CD4-positive, alpha-beta memory T cell (primary cell): ENCODE results near the gene SNX22. TPM values are rescaled to one million over a fixed set of nuclear protein-coding genes. Genes with fewer than 3 reads are reported as not detected.

Source experiments
- CTCF ChIA-PET: fragments of 350-600 bp; sonication (Branson Sonifier 250); formaldehyde crosslinking; loops from one replicate; lab custom pipeline; 2021; ENCODE audit warnings: inconsistent platforms; ENCODE audit not compliant: partially characterized antibody; lab: Charles Lee
- POLR2A ChIA-PET: fragments of 350-600 bp; sonication (Branson Sonifier 250); formaldehyde crosslinking; loops from one replicate; lab custom pipeline; 2021; ENCODE audit not compliant: partially characterized antibody; lab: Charles Lee
- DNase-seq, 5 donors: peaks; one replicate each; pipeline versions ENCODE4 v3.0.0 to v3.0.0-alpha.2; 2020 to 2022; ENCODE audit warnings: mixed read lengths in 1 of 5
- H3K27ac ChIP-seq: one replicate; pipeline ENCODE4 v1.7.0; 2013; ENCODE audit warnings: low read depth, low read length
- H3K27me3 ChIP-seq: 2 replicates; pipeline ENCODE4 v1.7.0; 2013; ENCODE audit warnings: mild to moderate bottlenecking, low read length, moderate library complexity; ENCODE audit not compliant: insufficient read depth
- H3K36me3 ChIP-seq: 2 replicates; pipeline ENCODE4 v1.7.0; 2013; ENCODE audit warnings: mild to moderate bottlenecking, low read length, moderate library complexity; ENCODE audit not compliant: insufficient read depth
- H3K4me1 ChIP-seq: 2 replicates; pipeline ENCODE4 v1.7.0; 2013; ENCODE audit warnings: mild to moderate bottlenecking, low read length, moderate library complexity; ENCODE audit not compliant: insufficient read depth
- H3K4me3 ChIP-seq, 2 donors: one replicate each; pipeline ENCODE4 v1.7.0; 2013; ENCODE audit warnings: low read length in 2 of 2, mild to moderate bottlenecking in 1 of 2
- H3K9me3 ChIP-seq, 2 donors: one replicate each; pipeline ENCODE4 v1.7.0; 2013; ENCODE audit warnings: low read length in 2 of 2, control low read depth in 1 of 2; ENCODE audit not compliant: control insufficient read depth in 1 of 2
- H3K27ac Mint-ChIP-seq, 7 donors: one replicate each; pipeline ENCODE4 v1.8.0; 2020 to 2021; ENCODE audit warnings: mixed read lengths in 7 of 7, mild to moderate bottlenecking in 6 of 7, inconsistent platforms in 3 of 7, moderate library complexity in 3 of 7
- H3K27me3 Mint-ChIP-seq, 2 donors: one replicate each; pipeline ENCODE4 v1.8.0; 2020 to 2021; ENCODE audit warnings: mixed read lengths in 2 of 2
- H3K36me3 Mint-ChIP-seq, 2 donors: one replicate each; pipeline ENCODE4 v1.8.0; 2020 to 2021; ENCODE audit warnings: mixed read lengths in 2 of 2, inconsistent platforms in 1 of 2, mild to moderate bottlenecking in 1 of 2
- H3K4me1 Mint-ChIP-seq, 4 donors: one replicate each; pipeline ENCODE4 v1.8.0; 2020 to 2021; ENCODE audit warnings: mixed read lengths in 4 of 4, mild to moderate bottlenecking in 1 of 4
- H3K4me3 Mint-ChIP-seq, 8 donors: one replicate each; pipeline ENCODE4 v1.8.0; 2020 to 2021; ENCODE audit warnings: mixed read lengths in 8 of 8, mild to moderate bottlenecking in 7 of 8, moderate library complexity in 6 of 8, inconsistent platforms in 3 of 8
- H3K9me3 Mint-ChIP-seq, 8 donors: one replicate each; pipeline ENCODE4 v1.8.0; 2020 to 2021; ENCODE audit warnings: mixed read lengths in 8 of 8, mild to moderate bottlenecking in 5 of 8, inconsistent platforms in 3 of 8, moderate library complexity in 1 of 8
- intact Hi-C: fragments of 100-400 bp; cut with micrococcal nuclease; formaldehyde crosslinking; loops from one replicate; pipeline ENCODE4 v1.15.1; 2023
- polyA plus RNA-seq, 2 donors: library from polyadenylated mRNA; unstranded; fragments of 300-500 nt; fragmentation: Illumina TruSeq; gene quantifications; one replicate each; pipeline ENCODE4 v1.2.3, GENCODE V29; 2021
- total RNA-seq, 2 experiments: library from RNA; stranded (reverse); gene quantifications; one replicate each; pipeline ENCODE4 v1.2.3, GENCODE V29; 2021

Gene SNX22
- total and polyA plus RNA-seq, 4 experiments from 2014 or later, result 0.32 to 0.95 (median 0.52) TPM

- H3K9me3 Mint-ChIP-seq, result no peaks in the 10 kb centered on the region
- no peaks in the 10 kb centered on the region for H3K4me1 ChIP-seq
- no peaks in the 10 kb centered on the region for H3K9me3 ChIP-seq
- H3K27ac Mint-ChIP-seq, result peak overlapping the region in 2 of 7 donors; percentile 48 to 68
- no peak for DNase-seq
- no peak overlapping the region for H3K27ac ChIP-seq
- POLR2A ChIA-PET, result interaction anchor here (0.8 kb wide), 1 partner anchor 9 kb away, joined by 3 read pairs; no protein-coding TSS in a partner anchor
- peaks cover under 1 to 4% (median 1%) of the 10 kb centered on the region in 4 donors for H3K4me1 Mint-ChIP-seq
- intact Hi-C loops, result no loop called here
- CTCF ChIA-PET, result interaction anchor here (1.7 to 3.6 kb wide), 2 partner anchors 10 to 19 kb away, joined by 4 to 28 read pairs; no protein-coding TSS in a partner anchor
- H3K27me3 Mint-ChIP-seq, result no peaks in the 10 kb centered on the region
- H3K4me3 Mint-ChIP-seq, result no peak overlapping the region
- H3K36me3 ChIP-seq, result peaks cover 11% of the 10 kb centered on the region
- no peak overlapping the region for H3K4me3 ChIP-seq
- H3K27me3 ChIP-seq, result no peaks in the 10 kb centered on the region
- peaks cover 24 to 42% of the 10 kb centered on the region in 2 donors for H3K36me3 Mint-ChIP-seq
Observed at GRCh38 chr15:64144192-64144564, 7.4 kb upstream of the SNX22 start.

- no peak overlapping the region for H3K27ac ChIP-seq
- POLR2A ChIA-PET, result interaction anchor here (1.3 to 1.6 kb wide), 2 partner anchors 11 to 18 kb away, joined by 5 to 6 read pairs; partner anchors contain the start of gene PPIB
- H3K27me3 ChIP-seq, result no peaks in the 10 kb centered on the region
- H3K4me1 Mint-ChIP-seq, result peaks cover 5 to 7% (median 6%) of the 10 kb centered on the region in 4 donors
- H3K36me3 ChIP-seq, result peaks cover 11% of the 10 kb centered on the region
- H3K36me3 Mint-ChIP-seq, result peaks cover 24 to 42% of the 10 kb centered on the region in 2 donors
- intact Hi-C loops, result no loop called here
- no peak overlapping the region for H3K4me3 Mint-ChIP-seq
- no peaks in the 10 kb centered on the region for H3K9me3 Mint-ChIP-seq
- no peak for DNase-seq
- H3K27me3 Mint-ChIP-seq, result no peaks in the 10 kb centered on the region
- H3K27ac Mint-ChIP-seq, result peak overlapping the region in 2 of 7 donors; percentile 48 to 68
- H3K4me3 ChIP-seq, result no peak overlapping the region
- CTCF ChIA-PET, result interaction anchor here (1.7 to 3.6 kb wide), 2 partner anchors 9 to 19 kb away, joined by 4 to 28 read pairs; no protein-coding TSS in a partner anchor
- peaks cover 4% of the 10 kb centered on the region for H3K4me1 ChIP-seq
- no peaks in the 10 kb centered on the region for H3K9me3 ChIP-seq
Observed at GRCh38 chr15:64144565-64145281, 6.8 kb upstream of the SNX22 start.

- CTCF ChIA-PET, result interaction anchor here (3.6 kb wide), 1 partner anchor 8 kb away, joined by 28 read pairs; no protein-coding TSS in a partner anchor
- peaks cover 9% of the 10 kb centered on the region for H3K4me1 ChIP-seq
- peaks cover 10 to 15% (median 11%) of the 10 kb centered on the region in 4 donors for H3K4me1 Mint-ChIP-seq
Observed at GRCh38 chr15:64146041-64146440, 5.5 kb upstream of the SNX22 start.

GRCh38 chr15:64146520-64146884 lies 5.0 kb upstream of the SNX22 start:
- ChIA-PET CTCF (no interaction called here), POLR2A (interaction anchor here (1.6 kb wide), 1 partner anchor 16 kb away, joined by 6 read pairs; the partner anchor contains the start of gene PPIB)
- no peak for DNase-seq
- Histone ChIP-seq H3K9me3 (no peaks in the 10 kb centered on the region), H3K27me3 (no peaks in the 10 kb centered on the region), H3K4me1 (peaks cover 12% of the 10 kb centered on the region), H3K4me3 (no peak overlapping the region), H3K27ac (no peak overlapping the region), H3K36me3 (peaks cover 6% of the 10 kb centered on the region)
- intact Hi-C loops, result no loop called here
- Mint-ChIP-seq H3K36me3 (peaks cover 15 to 30% of the 10 kb centered on the region in 2 donors), H3K4me1 (peaks cover 11 to 19% (median 13%) of the 10 kb centered on the region in 4 donors), H3K27me3 (peaks cover 1 to 3% of the 10 kb centered on the region in 2 donors), H3K4me3 (no peak overlapping the region), H3K9me3 (no peaks in the 10 kb centered on the region), H3K27ac (no peak overlapping the region)

More at GRCh38 chr15:64146041-64146440, 5.5 kb upstream of the SNX22 start:
- Histone ChIP-seq H3K4me3 (no peak overlapping the region), H3K27me3 (no peaks in the 10 kb centered on the region), H3K9me3 (no peaks in the 10 kb centered on the region), H3K27ac (no peak overlapping the region), H3K36me3 (peaks cover 10% of the 10 kb centered on the region)
- Mint-ChIP-seq H3K27ac (no peak overlapping the region), H3K9me3 (no peaks in the 10 kb centered on the region), H3K4me3 (no peak overlapping the region), H3K36me3 (peaks cover 19 to 35% of the 10 kb centered on the region in 2 donors), H3K27me3 (peaks cover 1 to 2% of the 10 kb centered on the region in 2 donors)
- no peak for DNase-seq
- POLR2A ChIA-PET, result interaction anchor here (1.3 to 1.6 kb wide), 2 partner anchors 12 to 16 kb away, joined by 5 to 6 read pairs; partner anchors contain the start of gene PPIB
- intact Hi-C loops, result no loop called here

GRCh38 chr15:64146885-64147681 lies 4.4 kb upstream of the SNX22 start:
- CTCF ChIA-PET, result interaction anchor here (0.7 kb wide), 1 partner anchor 209 kb away, joined by 3 read pairs; the partner anchor contains the start of gene CSNK1G1
- Mint-ChIP-seq H3K27ac (no peak overlapping the region), H3K9me3 (no peaks in the 10 kb centered on the region)

GRCh38 chr15:64148168-64148567 lies 3.4 kb upstream of the SNX22 start:
- peaks cover 26% of the 10 kb centered on the region for H3K4me1 ChIP-seq
- CTCF ChIA-PET, result interaction anchor here (0.7 kb wide), 1 partner anchor 208 kb away, joined by 3 read pairs; the partner anchor contains the start of gene CSNK1G1
- peaks cover 3% of the 10 kb centered on the region for H3K36me3 ChIP-seq
- Mint-ChIP-seq H3K4me1 (peaks cover 11 to 27% (median 18%) of the 10 kb centered on the region in 4 donors), H3K9me3 (no peaks in the 10 kb centered on the region), H3K36me3 (peaks cover 4 to 16% of the 10 kb centered on the region in 2 donors), H3K27ac (no peak overlapping the region), H3K4me3 (no peak overlapping the region), H3K27me3 (peaks cover 3 to 5% of the 10 kb centered on the region in 2 donors)
- peaks cover 4% of the 10 kb centered on the region for H3K27me3 ChIP-seq
- DNase-seq, result no peak
- intact Hi-C loops, result no loop called here
- no peak overlapping the region for H3K4me3 ChIP-seq
- no peaks in the 10 kb centered on the region for H3K9me3 ChIP-seq
- H3K27ac ChIP-seq, result no peak overlapping the region
- POLR2A ChIA-PET, result interaction anchor here (0.6 to 1.4 kb wide), 2 partner anchors 14 to 315 kb away, joined by 3 to 4 read pairs; partner anchors contain the start of gene PPIB

More at GRCh38 chr15:64146885-64147681, 4.4 kb upstream of the SNX22 start:
- Mint-ChIP-seq H3K27me3 (peaks cover 1 to 3% of the 10 kb centered on the region in 2 donors), H3K4me3 (no peak overlapping the region), H3K4me1 (peaks cover 11 to 19% (median 13%) of the 10 kb centered on the region in 4 donors), H3K36me3 (peaks cover 10 to 25% of the 10 kb centered on the region in 2 donors)
- no peak overlapping the region for H3K4me3 ChIP-seq
- no peaks in the 10 kb centered on the region for H3K9me3 ChIP-seq
- H3K27ac ChIP-seq, result no peak overlapping the region
- no peaks in the 10 kb centered on the region for H3K27me3 ChIP-seq
- peaks cover 3% of the 10 kb centered on the region for H3K36me3 ChIP-seq
- POLR2A ChIA-PET, result interaction anchor here (1.4 kb wide), 1 partner anchor 15 kb away, joined by 4 read pairs; the partner anchor contains the start of gene PPIB
- intact Hi-C loops, result no loop called here
- H3K4me1 ChIP-seq, result peaks cover 16% of the 10 kb centered on the region
- DNase-seq, result no peak
